GM11168 (cell line): Measurements from ENCODE around the gene CPM.

Experiments
- in situ Hi-C: fragments of 300-500 bp; cut with MboI; formaldehyde crosslinking; loops from one replicate; pipeline ENCODE4 v1.12.0; 2022; ENCODE audit warnings: low sequenced_read_pairs; ENCODE audit not compliant: unreplicated experiment

CPM gene

DNA sequence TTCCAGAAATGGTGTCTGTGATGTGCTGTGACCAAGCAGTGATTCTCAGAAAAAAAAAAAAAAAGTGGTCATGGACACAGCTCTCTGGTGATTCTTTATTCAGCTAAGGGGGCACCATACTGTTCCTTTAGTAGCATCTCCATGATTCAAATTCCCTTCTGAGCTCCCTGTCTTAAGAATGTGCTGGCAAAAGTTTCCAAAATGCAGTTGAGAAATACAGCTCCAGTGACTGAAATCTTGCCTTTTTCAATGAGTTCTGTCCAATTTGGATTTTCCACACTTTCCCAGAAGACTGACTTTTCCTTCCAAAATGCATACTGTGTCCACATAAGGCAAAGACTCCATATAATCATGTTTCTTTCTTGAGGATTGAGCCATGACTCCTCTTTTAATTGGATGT, 24.3 kb upstream of the CPM start:
- in situ Hi-C loops: no loop called here

DNA sequence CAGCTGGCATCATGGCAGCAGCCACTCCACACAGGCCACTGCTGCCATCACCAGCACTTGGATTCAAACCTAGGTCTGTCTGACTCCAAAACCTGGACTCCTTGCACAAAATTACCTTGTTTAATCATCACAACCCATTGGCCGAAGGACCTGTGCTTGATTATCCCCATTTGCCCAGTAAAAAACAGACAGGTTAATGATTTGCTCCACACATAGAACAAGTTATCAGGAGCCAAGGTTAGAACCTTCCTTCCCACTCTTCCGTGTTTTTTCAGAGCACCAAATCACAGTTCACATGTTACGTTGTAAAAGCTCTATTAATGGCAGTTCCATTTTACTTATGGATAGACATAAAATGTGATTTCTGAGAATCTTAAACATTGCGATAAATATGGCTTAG, 23.5 kb upstream of the CPM start:
- in situ Hi-C loops: no loop called here

DNA sequence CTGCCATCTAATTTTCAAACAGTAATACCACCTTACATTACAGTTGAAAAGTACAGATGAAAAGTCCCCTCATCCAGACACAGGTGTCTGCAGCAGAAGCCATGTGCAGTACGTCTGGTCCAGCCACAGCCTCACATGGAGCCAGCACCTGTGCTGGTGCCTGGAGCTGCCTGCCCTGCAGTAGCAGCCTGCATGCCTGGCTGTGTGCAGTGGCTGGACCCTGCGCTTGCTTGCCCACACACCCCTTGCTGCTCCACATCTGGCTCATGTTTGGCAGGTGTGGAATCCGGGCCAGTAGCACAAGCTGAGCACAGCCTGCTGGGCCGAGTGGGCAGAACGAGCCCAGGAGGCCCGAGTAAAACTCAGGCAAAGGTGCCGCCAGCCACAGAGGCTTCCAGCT, 21.8 kb upstream of the CPM start:
- in situ Hi-C loops: no loop called here

DNA sequence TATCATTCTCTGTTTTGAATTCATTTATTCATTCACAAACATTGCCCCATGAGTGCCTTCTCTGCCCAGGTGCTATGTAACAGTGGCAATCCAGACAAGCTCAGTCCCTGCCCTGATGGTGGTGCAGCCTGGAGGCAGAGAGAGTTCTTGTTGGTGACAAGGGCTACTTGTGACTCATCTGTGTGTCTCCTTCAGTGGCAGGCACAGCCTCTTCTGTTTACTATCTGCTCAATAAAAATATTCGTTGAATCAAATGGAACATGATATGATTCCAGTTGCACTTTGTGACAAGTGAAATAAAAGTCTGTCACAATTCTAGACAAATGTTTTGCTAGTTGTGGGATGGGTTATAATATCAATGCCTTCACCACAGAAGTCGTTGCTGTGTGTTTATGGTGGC, 20.6 kb upstream of the CPM start:
- in situ Hi-C loops: no loop called here

DNA sequence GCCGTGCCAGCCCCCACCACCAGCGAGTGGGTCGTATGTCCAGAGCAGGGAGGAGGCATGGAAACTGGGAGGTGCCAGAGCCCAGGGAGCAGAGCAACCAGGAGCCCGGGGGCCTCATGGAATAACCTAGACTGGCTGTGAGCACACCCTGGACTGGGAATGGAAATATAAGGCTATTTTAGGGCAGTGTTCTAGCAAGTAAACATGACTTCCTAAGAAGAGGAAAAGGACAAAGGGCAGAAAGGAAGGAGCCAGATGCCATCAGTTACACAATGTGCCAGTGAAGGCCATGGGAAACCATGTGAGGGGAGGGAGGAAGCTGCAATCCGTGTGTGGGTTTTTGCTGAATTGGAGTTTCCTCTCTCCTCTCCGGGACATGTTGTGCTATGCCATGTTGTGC, 18.7 kb upstream of the CPM start:
- in situ Hi-C loops: no loop called here

DNA sequence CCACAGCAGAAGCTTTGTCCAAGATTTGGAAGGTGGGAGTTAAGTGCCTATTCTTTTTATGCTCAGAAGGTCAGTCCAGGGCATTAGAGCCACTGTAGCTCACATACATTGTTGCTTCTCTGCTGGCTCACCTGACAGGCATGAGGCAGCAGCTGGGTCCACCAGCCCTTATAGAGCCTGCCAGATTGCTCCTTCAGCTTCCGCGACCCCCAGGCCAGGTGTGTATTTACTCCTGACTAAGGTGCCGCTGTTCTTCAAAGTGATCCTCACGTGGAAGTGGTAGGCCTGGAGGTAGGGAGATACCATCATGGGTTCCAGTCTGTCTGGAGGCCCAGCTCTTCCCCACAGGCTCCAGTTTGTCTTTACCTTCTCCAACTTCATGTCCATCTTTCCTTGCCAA, 17.5 kb upstream of the CPM start:
- in situ Hi-C loops: no loop called here

DNA sequence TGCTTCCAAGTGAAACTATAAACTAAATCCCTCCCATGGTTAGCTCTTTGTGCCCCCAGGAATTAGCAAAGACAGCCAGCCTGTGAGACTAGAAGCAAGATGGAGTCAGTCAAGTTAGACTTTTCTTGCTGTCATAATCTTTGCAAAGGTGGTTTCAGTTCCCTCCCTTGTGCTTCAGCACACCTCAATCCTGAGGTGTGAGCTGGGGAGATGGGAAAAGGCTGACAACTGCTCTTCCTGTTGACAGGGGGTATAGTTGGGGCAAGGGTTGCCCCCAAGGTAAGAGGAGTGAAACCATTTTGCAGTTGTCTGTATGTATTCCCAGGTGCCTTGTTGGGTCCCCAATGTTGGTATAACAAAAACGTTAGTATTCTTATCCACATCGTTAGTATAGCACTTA, 12.3 kb upstream of the CPM start:
- in situ Hi-C loops: no loop called here

DNA sequence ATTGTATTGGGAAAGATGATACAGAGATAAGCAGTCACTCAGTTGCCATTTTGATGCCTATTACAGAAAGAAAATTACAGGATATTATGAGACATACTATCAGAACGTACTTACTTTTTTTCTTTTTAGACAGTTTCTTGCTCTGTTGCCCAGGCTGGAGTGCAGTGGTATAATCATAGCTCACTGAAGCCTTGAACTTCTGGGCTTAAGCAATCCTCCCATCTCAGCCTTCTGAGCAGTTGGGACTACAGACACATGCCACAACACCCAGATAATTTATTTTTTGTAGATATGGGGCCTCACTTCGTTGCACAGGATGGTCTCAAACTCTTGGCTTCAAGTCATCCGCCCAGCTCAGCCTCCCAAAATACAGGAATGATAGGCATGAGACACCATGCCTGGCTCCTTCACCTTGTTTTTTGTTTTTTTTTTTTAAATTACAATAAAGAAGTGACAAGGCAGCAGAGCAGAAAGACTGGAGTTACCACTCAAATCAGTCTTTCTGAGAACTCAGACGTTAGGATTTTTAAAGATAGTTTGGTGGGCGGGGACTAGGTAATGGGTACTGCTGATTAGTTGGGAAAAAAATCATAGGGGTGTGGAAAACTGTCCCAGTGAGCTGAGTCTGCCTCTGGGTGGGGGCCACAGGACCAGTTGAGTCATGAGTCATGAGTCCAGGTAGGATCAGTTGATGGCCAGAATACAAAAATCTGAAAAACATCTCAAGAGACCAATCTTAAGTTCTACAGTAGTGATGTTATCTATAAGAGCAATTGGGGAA, 11.5 kb upstream of the CPM start:
- in situ Hi-C loops: no loop called here

DNA sequence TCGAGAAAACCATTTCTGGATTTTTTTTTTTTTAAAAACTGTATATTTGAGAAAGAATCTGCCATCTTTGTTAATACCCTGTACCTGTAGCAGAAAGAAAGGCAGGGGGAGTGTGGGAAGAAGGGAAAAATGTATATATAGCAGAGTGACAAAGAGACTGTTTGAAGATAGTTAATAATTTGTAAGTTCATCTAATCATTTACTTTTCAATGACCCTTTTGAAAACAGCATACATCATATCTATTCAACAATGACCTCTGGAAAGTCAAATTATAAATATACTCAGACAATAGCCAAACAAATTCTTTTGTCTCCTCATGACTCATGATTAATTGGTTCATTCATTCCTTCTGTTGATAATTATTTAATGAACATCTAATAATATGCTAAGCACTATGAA, 10.9 kb upstream of the CPM start:
- in situ Hi-C loops: no loop called here

DNA sequence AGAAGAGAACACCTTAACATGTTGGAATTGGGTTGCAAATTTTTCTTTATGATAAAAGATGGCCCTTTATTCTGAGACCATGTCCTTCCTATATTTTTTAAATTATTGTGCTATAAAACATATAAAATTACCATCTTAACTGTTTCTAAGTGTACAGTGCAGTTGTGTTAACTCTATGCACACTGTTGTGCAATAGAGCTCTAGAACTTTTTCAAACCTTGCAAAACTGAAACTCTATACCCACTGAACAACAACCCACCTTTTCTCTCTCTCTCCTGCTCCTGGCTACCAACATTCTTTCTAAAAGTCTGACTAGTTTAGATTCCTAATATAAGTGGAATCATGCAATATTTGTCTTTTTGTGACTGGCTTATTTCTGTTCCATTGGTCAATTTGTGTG, 7.8 kb upstream of the CPM start:
- in situ Hi-C loops: no loop called here

DNA sequence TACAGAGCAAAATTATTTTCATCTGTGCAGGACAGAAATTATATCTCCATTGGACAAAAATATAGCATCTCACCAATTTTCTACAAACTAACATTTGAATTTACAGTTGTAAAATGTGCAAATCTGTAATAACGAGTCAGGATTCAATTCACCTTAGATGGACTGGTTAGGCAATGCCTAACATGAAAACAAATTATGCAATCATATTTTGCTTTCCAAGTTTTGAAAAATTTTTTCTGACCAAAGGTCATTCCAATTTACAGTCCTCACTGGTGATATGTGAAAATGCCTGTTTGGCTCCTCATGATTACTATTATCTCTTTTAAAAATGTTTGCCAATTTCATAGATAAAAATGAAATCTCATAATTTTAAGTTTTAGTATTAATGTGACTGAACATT, 6.5 kb upstream of the CPM start:
- in situ Hi-C loops: no loop called here

DNA sequence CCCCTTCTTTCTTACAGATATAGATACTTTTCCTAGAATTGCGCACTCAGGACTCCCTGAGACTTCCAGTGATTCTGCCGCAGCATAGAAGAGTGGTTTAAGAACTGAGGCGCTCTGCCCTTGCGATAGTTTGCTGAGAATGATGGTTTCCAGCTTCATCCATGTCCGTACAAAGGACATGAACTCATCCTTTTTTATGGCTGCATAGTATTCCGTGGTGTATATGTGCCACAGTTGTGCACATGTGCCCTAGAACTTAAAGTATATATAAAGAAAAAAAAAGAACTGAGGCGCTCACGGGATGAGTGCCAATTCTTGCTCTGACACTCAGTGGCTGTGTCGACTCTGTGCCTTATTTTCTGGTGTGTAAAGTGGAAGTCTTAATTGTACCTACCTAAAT, 1.4 kb upstream of the CPM start:
- in situ Hi-C loops: no loop called here

DNA sequence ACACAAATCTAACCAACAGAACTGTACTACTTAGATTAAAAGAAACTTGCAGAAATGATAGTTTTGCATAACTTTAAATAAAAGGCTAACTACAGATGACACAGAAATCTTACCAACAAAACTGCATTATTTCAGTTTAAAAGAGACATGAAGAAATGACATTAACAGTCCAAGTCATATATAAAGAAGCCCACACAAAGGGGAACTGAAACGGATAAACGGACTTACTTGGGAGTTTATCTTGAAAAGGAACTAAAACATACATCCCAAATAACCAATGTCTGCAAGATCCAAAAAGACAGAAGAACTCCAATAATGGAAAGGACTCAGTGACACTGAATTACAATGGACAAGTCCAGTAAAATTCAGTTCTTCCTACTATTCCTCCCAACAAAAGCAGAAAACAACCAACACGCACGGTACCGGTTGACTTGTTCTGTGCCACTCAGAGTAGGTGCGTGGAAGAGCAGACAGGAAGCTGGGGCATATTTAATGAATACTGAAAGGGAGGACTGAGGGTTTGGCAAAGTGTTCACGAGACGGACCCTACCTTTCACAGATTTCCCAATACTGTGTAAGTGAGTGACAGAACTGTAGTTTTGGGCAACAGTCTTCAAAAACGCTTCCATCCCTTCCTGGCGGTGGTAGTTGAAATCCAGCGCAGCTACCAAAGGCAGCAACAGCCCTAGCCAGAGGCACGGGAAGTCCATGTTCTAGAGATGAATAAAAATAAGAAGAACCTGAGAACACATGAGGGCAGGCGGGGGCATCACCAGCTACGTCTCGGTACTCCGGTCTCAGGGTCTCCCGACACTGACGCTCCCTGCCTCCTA, 627 bp downstream of the CPM start:
- in situ Hi-C loops: no loop called here

DNA sequence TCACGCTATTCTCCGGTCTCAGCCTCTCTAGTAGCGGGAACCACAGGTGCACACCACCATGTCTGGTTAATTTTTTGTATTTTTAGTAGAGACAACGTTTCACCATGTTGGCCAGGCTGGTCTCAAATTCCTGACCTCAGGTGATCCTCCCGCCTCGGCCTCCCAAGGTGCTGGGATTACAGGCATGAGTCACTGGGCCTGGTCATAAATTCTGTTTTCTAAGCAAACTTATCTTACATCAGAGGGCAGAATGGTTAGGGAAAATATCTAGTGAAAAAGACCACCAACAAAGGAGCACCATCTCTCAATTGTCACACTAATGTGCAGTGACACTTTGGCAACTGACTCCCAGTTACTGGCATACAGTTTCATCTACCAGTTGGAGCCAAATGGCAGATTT, 2.8 kb downstream of the CPM start:
- in situ Hi-C loops: no loop called here

DNA sequence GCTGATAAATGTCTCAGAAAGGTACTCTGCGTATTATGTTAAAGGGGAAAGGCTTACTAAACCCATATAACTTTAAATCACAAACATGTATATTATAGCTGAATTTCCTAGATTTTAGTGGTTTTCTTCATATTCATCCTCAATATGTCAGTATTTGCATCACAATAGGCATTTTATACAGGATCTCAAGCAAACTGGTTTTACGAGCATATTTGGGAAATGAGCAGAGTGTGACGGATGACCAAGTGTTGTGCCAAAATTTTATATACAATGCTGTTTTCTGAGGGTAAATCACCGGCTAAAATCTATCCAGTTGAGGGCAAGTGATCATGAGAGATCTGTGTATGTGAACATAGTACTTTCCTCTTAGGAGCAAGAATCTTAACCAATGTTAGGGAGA, 8.4 kb downstream of the CPM start:
- in situ Hi-C loops: no loop called here

DNA sequence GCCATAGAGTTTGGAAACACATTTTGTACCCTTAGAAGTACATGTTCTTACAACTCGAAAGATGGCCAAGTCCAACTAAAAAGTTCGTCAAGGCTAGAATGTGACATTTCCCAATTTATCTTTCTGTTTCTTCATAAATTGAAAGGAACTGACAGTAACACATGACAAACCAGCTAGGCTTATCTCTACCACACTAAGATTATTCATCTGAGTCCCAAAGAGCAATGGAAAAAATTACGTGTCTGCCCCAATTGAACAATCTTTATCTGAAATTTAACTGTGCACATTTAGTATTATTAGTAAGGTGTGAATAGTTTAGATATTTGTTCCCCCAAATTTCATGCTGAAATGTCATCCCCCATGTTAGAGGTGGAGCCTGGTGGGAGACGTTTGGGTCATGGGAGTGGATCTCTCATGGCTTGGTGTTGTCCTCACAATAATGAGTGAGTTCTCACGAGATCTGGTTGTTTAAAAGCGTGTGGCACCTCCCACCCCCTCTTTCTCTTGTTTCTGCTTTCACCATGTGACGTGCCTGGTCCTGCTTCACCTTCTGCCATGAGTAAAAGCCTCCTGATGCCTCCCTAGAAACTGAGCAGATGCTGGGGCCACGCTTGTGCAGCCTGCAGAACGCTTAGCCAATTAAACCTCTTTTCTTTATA, 13.3 kb downstream of the CPM start:
- in situ Hi-C loops: no loop called here

DNA sequence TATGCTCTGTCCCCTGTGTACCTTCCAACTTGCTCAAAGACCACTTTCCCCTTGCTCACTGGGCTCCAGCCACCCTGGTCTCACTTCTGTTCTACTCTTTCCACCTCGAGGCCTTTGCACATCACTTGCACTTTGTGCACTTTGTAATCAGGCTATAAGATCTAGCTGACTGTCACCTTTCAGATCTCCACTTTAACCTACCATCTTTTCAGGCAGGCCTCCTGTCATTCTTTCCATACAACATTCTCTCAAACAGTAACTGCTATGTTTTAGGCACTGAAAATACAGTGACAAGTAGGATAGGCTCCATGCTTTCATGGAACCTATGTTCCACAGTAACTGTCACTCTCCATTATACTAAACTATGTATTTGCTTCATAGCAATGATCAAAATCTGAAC, 14.0 kb downstream of the CPM start:
- in situ Hi-C loops: no loop called here

DNA sequence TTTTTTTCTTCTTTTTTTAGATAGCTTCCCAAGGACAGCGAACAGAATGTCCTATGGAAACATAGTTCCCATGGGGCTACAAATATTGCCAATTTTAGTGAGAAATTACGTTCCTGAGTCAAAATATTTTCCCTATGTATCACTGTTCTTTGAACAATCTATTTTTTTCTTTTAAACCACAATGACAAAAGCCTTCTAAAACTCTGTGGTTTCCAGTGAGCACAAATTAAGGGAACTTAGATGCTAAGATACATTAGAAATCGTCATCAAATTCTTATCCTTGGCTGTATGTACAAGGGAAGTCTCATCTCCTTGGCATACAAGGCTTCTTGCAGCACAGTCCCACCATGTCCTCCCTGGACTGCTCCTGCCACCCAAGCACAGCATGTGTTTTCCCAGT, 17.9 kb downstream of the CPM start:
- in situ Hi-C loops: no loop called here

DNA sequence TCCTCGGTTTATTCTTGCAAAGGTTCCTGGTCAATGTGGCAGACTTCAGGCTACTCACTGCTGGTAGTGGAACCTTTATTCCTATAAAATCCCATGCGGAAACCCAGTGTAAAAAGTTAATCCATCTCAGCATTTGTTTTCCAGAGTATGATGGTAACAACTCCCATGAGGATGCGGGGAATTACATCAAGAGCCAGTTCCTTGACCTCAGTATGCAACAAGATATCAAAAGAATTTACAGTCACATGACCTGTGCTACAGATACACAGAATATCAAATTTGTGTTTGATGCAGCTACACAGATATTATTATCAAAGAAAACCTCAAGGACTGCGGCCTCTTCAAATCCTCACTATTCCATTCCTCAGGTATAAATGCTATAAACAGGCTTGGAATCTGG, 19.3 kb downstream of the CPM start:
- in situ Hi-C loops: no loop called here

DNA sequence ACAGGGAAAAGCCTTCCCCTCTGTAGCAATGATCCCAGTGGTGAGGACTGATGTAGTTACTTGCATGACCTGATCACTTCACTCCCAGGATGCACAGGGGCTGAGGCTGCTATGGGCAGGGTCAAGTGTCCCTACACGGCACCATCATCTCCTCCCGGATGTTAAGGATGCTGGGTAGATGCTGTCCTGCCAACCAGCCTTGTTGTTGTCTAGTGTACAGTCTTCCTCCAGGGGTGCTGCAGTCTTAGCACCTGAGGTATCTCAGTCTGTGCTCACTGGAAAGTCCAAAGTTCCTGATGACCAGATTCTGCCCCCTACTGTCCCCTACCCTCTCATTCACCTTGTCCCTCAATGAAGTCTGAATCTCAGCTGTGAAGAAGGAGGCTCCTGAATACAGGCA, 20.1 kb downstream of the CPM start:
- in situ Hi-C loops: no loop called here

DNA sequence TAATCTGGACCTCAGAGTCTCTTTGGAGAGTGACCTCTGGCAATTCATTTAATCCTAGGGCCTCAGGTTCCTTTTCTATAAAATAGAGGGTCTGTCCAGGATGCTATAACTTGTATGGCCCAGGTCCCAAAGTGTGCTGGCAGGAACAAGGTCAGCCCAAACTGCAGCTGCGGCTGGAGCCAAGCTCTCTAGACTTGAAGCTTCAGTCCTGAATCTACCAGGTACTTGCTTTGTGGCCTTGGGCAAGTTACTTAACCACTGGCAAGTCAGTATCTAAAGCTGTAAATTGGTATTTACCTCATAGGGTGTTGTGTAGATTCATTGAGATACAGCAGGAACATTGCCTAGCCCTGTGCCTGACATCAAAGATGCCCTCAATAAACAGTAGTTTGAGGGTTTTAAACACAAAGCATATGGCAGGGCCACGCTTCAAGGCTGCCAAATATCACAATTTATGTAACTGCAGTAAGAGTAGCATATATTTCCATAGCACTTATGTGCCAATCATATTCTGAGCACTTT, 21.7 kb downstream of the CPM start:
- in situ Hi-C loops: no loop called here
